Measurements from ENCODE around the gene PLCB3. TPM values are rescaled to one million over a fixed set of nuclear protein-coding genes. Genes with fewer than 3 reads are reported as not detected.
A peak's percentile ranks its signal among the peaks of the same experiment; 100 is the strongest.

Gene PLCB3
- total RNA-seq, 1 donor from 2014 or later: 34.9 TPM

GRCh38 chr11:64264371-64264852, 13.1 kb downstream of the PLCB3 start:
- Mint-ChIP-seq H3K9me3 (no peaks in the 10 kb centered on the region), H3K36me3 (peaks cover 22% of the 10 kb centered on the region), H3K27me3 (ENCODE audit: low read depth) (no peaks in the 10 kb centered on the region), H3K4me1 (peaks cover 21% of the 10 kb centered on the region), H3K4me3 (no peak overlapping the region), H3K27ac (no peak overlapping the region)
- TF ChIP-seq CTCF (IDR thresholded peaks at IDR 0.05; ENCODE audit: unreplicated experiment): no peak
- no peak for DNase-seq (ENCODE audit: low spot score in 2 of 2, unreplicated experiment in 2 of 2)

DNA sequence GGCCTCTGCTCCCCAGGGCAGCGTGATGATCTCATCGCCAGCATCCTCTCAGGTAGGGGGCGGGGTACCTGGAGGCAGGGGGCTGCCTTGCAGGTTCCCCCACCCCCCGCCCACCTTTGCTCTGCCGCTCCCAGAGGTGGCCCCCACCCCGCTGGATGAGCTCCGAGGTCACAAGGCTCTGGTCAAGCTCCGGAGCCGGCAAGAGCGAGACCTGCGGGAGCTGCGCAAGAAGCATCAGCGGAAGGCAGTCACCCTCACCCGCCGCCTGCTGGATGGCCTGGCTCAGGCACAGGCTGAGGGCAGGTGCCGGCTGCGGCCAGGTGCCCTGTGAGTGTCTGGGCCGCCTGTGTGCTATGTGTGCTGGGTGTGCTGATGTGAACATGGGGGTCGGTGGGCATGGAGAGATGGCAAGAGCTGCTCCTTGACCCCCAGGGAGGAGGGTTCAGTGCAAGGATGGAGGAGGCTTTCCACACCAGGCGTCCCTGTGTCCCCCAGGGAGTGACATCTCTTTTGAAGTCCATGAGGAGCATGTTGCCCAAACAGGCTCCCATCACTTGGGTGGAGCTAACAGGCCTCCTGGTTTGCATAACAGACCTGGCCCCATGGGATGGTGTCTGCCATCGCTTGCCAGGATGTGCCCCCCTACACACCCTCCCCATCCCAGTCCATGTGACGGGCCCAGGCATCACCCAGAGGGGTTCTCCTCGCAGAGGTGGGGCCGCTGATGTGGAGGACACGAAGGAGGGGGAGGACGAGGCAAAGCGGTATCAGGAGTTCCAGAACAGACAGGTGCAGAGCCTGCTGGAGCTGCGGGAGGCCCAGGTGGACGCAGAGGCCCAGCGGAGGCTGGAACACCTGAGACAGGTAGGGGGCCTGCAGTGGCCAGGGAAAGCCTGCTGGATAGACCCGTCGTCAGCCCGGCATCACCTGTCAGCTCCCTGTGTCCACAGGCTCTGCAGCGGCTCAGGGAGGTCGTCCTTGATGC, 14.1 kb downstream of the PLCB3 start:
- H3K36me3 Mint-ChIP-seq: peaks cover 12% of the 10 kb centered on the region
- no peaks in the 10 kb centered on the region for H3K9me3 Mint-ChIP-seq
- H3K27ac Mint-ChIP-seq: no peak overlapping the region
- no peak for TF ChIP-seq CTCF (IDR thresholded peaks at IDR 0.05; ENCODE audit: unreplicated experiment)
- H3K27me3 Mint-ChIP-seq (ENCODE audit: low read depth): no peaks in the 10 kb centered on the region
- no peak for DNase-seq (ENCODE audit: low spot score in 2 of 2, unreplicated experiment in 2 of 2)
- H3K4me1 Mint-ChIP-seq: peaks cover 21% of the 10 kb centered on the region
- H3K4me3 Mint-ChIP-seq: no peak overlapping the region

- Mint-ChIP-seq H3K27ac (no peak overlapping the region), H3K4me3 (no peak overlapping the region), H3K36me3 (peaks cover 12% of the 10 kb centered on the region), H3K27me3 (ENCODE audit: low read depth) (no peaks in the 10 kb centered on the region), H3K4me1 (peaks cover 21% of the 10 kb centered on the region), H3K9me3 (no peaks in the 10 kb centered on the region)
- TF ChIP-seq CTCF (IDR thresholded peaks at IDR 0.05; ENCODE audit: unreplicated experiment): no peak
- DNase-seq (ENCODE audit: low spot score in 2 of 2, unreplicated experiment in 2 of 2): no peak
Measured at GRCh38 chr11:64266339-64266738, 15.0 kb downstream of the PLCB3 start.

DNA sequence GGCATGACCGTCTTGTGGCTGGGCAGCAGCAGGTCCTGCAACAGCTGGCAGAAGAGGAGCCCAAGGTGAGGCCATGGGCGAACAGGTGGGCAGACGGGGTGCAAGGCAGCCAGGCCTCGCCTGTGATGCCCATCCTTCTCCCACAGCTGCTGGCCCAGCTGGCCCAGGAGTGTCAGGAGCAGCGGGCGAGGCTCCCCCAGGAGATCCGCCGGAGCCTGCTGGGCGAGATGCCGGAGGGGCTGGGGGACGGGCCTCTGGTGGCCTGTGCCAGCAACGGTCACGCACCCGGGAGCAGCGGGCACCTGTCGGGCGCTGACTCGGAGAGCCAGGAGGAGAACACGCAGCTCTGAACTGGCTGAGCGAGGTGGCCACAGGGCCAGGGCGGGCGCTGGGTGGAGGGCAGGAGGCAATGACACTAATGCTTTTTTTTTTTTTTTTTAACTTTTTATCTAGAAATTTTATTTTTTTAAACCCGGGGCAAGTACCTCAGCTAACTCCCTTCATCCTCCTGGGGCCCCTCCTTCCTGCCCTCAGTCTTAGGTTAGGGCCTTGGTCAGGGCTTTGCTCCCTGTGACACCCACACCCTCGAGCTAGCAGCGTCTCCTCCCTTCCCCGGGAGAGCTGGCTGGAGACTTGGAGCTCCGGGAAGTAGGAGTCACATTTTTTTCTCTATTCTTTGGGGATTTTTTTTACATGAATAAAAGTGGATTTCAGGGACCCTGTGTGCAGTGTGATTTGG, 16.0 kb downstream of the PLCB3 start:
- H3K27ac Mint-ChIP-seq: no peak overlapping the region
- H3K4me1 Mint-ChIP-seq: peaks cover 25% of the 10 kb centered on the region
- DNase-seq (ENCODE audit: low spot score in 2 of 2, unreplicated experiment in 2 of 2): no peak
- peak overlapping the region; percentile 10 for H3K4me3 Mint-ChIP-seq
- H3K36me3 Mint-ChIP-seq: peaks cover 12% of the 10 kb centered on the region
- no peaks in the 10 kb centered on the region for H3K9me3 Mint-ChIP-seq
- TF ChIP-seq CTCF (IDR thresholded peaks at IDR 0.05; ENCODE audit: unreplicated experiment): no peak
- no peaks in the 10 kb centered on the region for H3K27me3 Mint-ChIP-seq (ENCODE audit: low read depth)

- peaks cover 6% of the 10 kb centered on the region for H3K36me3 Mint-ChIP-seq
- H3K27me3 Mint-ChIP-seq (ENCODE audit: low read depth): no peaks in the 10 kb centered on the region
- H3K27ac Mint-ChIP-seq: peak overlapping the region; percentile 94
- H3K4me3 Mint-ChIP-seq: peak overlapping the region; percentile 96
- no peak for DNase-seq (ENCODE audit: low spot score in 2 of 2, unreplicated experiment in 2 of 2)
- no peaks in the 10 kb centered on the region for H3K9me3 Mint-ChIP-seq
- peaks cover 24% of the 10 kb centered on the region for H3K4me1 Mint-ChIP-seq
- no peak for TF ChIP-seq CTCF (IDR thresholded peaks at IDR 0.05; ENCODE audit: unreplicated experiment)
Measured at GRCh38 chr11:64268025-64268892, 16.9 kb downstream of the PLCB3 start.
